Hematopoietic multipotent progenitor cell treated with erythropoietin and hydrocortisone succinate and interleukin-3 and kit ligand, for 4 days (in vitro differentiated cells): ENCODE data around the gene RAPGEF1.
A peak's percentile ranks its signal among the peaks of the same experiment; 100 is the strongest.
"Not testable (repeated sequence)": the region's sequence is repeated elsewhere in the genome, so short reads cannot be mapped to it uniquely, and the experiment has no call there.

Source experiments
- DNase-seq: peaks from one replicate; pipeline ENCODE4 v3.0.0-alpha.2; 2015

Gene RAPGEF1

DNA sequence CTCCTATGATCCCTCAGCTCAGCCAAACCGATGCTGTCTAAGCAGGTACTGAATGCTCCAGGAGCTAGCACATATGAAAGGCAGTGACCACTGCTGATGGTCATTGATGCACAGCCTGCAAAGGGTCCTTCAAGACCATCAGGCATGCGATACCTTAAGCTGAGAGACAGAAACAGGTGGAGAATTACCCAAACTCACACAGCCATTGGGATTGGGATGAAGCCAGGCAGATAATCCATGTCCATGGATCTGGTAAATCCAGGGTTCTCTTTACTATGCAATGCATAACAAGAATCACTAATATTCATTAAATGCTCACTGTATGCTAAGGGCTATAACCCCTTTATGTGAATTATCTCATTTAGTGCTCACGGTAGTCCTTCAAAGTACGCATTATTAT is 36.2 kb downstream of the RAPGEF1 start:
- DNase-seq = no peak

DNA sequence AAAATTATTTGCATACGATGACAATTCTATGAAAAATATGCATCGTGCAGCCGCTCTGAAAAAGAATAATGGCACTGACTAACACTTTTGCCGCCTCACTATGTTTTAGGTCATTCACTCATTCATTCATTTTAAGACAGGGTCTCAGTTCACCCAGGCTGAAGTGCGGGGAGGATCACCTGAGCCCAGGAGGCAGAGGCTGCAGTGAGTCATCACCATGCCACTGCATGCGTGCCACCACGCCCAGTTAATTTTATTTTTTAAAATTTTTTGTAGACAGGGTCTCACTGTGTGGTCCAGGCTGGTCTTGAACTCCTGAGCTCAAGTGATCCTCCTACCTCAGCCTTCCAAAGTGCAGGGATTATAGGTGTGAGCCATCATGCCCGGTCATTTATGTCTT is 37.0 kb downstream of the RAPGEF1 start:
- DNase-seq = no peak

DNA sequence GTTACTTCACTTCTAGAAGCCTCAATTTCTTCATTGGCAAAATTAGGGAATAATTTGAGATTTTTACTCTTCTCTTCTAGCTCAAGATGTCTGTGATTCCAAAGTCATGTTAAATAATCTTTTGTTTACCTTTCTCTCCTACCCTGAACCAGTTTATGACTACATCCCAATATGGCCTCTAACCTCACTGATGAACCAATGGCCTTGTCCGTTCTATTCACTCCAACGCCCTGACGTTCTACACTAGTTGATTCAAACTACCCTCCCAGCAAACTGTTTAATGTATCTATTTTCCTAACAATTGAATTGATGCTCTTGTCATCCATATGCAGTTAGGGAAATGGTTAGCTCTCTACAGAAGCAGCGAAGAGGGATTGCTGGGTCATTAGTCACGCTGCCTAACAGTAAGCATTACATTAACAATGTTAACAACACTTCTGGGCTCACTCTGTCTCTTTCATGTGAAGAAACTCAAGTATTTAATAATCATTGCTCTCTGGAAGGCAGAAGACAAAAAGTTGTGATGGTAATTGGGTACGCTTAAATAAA is 38.0 kb downstream of the RAPGEF1 start:
- DNase-seq = no peak

DNA sequence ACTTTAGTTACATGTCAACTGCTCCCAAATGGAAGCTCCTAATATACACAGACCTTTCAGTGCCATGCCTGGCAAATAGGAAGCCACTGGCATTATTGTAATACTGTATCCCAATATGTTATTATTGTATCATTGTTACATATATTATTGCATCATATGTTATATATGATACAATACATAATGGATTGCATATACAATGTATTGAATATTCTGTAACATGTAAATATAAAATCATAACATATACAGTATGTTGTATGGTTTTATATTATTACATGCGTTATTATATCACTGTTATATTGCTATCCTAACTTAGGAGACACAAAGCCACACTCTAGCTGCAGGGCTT is 38.5 kb downstream of the RAPGEF1 start:
- no peak for DNase-seq

DNA sequence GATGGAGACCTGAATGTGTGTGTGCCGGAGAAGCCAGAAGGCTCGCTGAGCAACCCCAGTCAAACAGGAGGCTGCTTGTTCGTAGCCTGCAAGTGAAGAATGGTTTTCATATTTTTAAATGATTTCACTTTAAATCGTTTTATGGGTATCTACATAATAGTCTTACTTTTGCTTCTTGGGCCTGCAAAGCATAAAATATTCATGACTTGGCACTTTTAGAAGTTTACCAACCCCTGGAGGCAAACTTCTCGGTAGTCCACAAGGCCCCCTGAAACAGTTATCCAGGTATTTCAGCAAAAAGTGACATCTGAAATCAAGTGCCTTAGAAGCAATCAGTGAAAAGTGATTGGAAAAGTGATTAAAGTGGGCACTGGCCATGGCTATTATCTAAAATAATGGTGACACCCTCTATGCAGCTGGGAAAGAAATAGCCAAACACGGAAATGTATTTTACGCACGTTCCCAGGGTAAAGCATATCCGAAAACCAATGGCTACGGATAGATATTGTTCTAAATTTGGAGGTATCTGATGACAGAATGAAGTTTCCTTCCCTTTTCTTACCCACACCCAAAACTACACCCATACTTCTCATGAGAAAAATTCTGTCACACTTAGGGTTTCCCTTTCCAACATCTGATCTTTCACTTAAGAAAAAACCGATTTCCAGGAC is 39.0 kb downstream of the RAPGEF1 start:
- DNase-seq = peak; percentile 32

DNA sequence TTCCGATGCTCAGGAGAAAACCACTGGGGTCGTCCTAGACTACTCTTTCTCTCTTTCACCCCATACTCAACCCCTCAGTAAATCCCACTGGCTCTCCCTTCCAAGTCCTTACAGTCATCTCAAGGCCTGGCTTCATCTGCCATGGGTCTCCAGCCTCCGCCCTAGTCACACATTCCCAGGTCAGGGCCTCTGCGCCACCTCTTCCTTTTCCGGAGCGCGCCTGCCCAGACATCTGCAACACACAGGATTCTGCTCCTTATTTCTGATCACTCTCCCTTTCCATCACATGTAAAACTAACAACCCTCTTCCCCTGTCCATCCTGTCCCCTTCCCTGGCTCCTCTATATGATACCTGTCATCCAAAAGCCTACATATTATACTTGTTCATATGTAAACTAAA is 39.8 kb downstream of the RAPGEF1 start:
- DNase-seq = no peak

DNA sequence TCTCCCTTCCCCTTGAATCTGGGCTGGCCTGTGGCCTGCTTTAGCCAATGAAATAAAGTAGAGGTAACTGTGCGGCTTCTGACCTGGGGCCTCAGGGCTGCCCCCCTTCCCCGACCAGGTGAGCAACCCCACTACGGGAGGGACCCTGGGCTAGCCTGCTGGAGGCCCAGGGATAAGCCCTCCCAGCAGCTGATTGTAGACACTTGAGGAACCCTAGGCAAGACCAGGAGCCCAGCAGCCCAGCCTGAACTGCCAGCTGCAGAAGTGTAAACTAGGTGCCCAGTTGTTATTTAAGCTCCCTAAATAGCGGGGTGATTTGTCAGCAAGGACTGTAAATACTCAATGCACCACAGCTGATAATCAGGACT is 41.3 kb downstream of the RAPGEF1 start:
- DNase-seq = no peak

DNA sequence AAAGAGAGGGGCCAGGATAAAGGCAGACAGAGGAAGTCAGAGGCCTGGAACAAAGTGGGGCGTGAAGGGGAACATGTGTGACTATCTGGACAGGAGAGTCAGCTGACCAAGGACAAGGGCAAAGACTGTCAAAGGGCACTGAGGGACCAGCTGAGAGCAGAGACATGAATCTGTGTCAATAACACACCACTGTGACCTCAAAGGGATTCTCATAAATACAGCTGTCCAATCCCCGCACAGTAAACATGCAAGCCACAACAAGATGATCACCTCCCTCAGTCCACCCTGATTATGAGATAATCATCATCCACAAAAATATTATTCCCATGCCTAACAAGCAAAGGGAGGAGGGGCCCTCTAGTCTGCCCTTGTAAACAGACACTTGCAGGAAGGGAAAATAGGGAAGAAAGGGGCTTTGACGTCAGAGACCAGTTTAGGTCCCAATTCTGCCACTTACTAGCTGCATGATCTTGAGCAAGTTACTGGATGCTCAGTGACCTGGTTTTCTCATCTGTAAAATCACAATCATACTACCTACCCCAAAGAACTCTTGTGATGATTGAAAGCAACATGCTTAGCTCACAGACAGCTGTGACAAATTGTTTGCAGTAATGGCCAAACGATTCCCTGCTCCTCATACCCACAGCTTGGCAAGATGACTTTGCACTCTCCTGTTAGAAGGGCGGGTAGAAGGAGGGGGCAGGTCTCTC is 41.8 kb downstream of the RAPGEF1 start:
- DNase-seq = peak; percentile 68

DNA sequence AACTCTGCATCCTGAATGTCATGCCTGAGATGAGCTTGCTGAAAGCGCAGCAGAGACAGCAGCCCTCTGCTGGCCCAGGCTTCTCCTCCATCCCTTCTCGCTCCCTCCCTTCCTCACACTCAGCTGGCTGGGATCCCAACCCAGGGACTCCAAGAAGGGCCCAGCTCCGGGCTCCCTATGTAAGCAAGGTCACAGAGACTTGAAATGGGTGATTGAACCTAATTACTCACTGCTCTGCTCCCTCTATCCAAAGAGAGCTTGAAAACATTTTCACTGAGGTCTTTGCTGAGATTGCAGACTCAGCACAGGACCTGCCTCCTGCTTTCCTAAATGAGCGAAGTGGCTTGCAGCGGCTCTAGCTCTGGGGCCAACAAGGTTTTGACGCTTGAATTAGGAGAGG is 42.8 kb downstream of the RAPGEF1 start:
- no peak for DNase-seq

DNA sequence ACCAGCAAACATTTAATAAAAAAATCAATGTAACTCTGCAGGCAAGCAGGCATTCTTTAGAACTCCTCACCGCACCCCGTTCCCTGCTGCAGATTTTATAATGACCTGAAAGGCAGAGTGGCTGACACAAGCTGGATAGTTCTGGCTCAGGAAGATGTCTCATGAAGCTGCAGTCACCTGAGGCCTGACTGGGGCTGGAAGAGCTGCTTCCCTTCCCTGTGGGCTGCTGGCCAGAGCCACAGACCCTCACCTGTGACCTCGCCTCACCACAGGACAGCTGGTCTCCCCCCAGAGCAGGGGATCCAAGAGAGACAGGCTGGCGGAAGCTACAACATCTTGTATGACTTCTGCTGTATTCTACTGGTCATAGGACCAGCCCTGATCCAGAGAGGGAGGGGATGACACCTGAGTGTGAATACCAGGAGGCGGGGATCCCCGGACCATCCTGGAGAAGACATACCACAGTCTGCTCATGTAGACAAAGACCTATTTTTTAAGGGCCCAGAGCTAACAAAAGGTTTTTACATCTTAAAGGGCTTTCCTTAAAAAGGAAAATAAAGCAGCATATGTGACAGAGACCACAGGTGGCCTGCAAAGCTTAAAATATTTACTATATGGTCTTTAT is 43.9 kb downstream of the RAPGEF1 start:
- DNase-seq = no peak

DNA sequence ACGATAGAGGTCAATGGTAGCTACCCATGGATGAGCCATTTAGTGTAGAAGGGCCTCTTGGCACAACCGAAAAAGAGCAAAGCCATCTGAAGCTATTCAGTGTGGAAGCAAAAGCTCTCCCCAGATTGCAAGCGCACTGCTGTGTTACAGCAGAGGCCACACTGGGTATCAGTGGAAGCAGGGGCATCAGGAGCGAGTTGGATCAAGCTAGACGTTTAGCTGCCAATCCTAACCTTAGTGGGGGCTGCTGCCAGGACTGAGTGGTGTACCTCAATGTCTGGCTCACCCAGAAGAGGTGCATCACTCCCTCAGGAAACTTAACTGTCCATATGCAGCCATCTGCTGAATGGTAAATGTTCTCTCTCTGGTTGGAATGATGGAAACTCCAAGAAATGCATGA is 44.5 kb downstream of the RAPGEF1 start:
- no peak for DNase-seq

DNA sequence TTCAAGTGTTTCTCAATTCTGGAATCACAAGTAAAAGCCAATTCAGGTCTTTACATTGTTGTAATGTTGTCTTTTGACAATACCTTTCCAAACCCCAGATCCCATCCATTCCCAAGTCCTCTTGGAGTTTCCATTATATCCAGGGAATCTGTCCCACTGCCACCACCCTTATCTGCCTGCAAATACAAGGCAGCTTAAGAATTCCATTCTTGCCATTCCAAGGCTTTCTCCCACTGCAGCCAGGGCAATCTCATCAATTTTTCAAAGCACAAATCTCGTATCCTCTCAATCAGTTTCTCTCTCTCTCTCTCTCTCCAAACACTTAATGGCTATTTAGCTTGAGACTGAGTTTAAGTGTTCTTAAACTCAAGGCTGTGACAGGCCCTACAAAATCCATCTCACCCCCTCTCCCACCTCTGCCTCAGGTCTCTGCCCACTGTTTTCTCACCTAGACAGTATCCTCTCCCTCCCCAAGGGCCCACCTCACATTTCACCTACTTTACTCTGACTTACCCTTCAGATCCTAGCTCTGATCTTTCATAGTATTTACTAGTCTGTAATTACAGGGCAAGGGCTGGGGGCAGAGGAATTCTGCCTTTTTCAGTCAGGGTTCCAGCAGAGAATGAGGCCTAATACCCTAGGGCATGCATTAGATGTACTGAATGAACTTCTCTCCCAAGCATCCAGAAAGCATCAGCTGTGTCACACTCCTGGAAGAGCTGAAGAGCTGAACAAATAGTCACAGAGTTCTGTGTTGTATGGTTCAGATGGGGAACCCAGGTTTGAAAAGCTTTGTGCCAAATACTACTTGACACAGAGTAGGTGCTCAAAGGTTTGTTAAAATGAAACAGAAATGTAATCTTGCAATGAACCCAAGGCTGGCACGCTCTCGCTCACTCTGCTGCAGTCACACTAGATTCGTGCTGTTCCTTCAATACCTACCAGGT is 46.0 kb downstream of the RAPGEF1 start:
- DNase-seq = no peak

DNA sequence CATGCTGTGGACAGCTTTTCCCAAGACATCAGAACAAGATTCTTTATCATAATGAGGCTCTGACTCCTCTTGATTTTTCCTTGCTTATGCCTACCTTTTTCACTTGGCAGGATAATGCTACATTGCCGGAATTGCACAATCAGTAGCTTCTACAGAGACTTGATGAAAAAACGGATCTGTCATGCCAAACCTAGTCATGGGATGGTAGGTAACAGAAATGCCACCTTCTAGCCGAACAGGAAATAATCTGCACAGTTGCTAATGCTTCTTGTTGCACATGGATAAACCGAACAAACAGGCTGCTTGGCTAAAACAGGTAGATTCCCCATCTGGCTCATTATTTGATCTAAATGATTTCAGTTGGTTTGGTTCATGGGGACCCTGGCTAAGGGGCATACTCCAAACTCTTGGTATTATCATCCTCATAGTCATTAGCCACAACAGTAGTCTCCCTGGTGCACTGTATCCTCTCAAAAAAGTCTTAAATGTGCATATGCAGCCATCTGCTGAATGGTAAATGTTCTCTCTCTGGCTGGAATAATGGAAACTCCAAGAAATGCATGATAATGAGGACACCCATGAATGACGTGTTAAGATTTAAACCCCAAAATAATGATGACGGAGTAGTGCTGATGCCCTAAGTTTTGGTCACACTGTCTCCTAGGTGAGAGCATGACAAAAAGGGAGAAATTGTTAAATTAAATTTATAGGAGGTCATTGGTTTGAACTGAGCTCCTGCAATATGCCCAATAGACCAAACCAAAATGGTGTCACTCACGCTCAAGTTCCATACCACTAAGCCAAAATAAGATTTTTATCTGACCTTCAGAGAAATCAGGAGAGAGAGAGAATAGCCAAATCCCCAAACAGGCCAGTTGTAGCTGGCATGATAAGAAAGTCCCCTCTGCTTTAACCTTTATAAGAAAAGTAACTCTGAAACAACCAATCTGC is 47.0 kb downstream of the RAPGEF1 start:
- DNase-seq = no peak

DNA sequence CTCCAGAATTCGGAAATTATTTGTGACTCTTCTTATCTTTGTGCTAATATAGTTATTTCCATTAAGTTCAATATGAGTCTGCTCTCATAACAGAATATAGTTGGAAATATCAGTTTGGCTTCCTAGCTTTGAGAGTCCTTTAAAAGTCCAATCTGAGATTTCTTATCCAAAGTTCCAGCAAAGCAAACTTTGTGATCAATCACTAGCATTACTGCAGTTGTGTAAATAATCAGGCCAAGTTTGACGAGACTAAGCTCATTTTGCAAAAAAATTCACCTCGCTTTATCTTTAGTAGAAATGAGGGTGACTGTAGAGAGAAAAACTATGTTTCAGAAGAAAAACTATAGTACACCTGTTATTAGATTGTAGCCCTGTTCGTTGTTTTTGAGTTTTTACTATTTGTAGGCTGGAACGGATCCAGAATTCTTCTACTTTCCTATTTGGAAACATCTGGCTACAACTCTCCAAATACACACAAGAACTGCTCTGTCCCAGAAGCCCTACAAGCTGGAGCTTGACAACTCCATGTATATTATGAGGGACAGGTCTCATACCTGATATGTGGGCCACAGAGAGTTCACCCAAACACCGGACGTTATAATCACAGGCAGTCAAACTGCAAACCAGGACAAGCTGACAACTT is 47.8 kb downstream of the RAPGEF1 start:
- DNase-seq = no peak

DNA sequence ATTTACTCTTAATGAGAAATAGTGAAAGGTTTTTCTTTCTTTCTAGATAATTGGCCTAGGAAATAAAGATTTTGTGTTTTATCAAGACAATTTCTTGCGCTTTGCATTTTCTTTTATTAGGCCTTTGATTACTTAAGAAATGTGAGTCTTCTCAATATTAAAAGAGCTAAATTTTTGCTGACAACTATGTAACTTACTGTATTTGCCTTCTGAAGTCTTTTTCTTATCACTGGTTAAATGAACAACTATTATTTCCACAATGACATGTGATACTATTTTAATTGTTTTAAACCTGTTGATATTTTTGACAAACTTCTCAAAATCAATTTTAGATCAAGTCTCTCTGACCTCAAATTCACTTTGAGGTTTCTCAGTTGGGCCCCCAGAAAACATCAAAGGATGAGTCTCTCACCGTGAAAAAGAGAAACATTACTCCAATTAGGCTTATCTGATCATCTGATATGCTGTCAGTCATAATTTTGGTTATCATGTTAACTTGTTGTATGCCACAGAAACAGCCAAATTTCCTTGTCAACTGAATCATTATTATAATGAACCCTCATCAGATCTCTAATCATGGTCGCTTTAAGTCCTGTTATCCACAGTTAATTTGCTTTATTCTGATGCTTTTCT is 48.8 kb downstream of the RAPGEF1 start:
- peak; percentile 27 for DNase-seq

DNA sequence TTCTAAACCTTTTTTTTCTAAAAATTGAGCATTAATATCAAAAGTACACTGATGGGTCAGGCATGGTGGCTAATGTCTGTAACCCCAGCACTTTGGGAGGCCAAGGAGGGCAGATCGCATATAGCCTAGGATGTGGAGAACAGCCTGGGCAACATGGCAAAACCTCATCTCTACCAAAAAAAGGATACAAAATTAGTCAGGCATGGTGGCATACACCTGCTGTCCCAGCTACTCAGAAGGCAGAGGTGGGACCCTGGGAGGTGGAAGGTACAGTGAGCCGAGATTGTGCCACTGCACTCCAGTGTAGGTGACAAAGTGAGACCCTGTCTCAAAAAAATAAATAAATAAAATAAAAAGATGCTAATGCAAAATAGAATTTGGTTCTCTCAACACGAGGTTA is 49.4 kb downstream of the RAPGEF1 start:
- no peak for DNase-seq

DNA sequence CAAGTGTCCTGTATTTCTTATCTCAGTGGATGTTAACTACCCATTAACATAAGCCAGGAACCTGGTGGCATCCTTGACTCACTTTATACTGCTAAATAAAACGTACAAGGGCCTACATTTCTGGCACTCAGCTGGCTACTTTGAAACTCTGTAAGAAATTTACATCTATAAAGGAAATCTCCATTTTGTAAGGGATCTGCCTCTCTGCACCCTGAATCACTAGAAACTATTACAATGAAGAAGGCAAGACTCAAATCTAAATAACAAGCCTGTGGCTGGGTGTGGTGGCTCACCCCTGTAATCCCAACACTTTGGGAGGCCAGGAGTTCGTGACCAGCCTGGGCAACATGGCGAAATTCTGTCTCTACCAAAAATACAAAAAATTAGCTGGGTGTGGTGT is 51.5 kb downstream of the RAPGEF1 start:
- no peak for DNase-seq

DNA sequence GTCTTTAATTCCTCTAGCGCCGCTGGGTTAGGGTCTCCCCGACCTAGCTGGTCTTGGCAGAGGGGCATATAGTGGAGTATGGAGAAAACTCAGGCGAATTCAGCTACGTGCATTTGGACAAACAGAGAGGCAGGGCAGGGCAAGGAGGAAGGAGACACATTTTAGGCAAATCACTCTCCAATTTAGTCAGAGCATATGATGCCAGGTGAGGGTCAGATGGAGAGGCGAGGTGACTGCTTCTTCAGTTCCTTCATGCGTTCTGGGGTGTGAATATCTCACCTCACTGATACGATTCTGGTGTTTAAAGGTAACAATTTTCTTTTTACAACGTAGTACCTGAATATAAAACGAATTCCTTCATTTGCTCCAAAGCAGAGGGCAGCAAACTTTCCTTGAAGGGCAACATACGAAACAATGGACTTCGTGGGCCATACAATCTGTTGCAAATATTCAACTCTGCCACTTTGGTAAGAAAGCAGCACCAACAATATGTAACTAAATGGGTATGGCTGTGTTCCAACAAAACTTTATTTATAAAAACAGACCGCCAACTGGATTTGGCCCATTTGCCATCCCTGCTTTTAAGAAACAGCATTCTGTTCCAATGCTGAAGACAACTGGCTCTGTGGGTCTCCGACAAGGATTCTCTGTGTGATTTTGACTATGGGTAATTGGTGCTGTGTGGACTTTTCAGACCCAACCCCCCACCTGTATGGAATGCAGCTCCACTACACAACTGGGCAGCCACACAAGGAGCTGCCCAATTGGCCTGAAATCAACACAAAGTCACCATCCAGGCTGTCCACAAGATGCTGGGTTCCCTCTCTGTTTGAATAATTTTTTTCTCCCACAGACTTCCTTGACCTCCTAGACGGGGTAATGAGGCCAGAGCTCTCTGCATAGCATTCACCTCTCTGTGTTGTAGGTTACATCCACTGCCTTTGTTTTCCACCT is 53.8 kb downstream of the RAPGEF1 start:
- no peak for DNase-seq

DNA sequence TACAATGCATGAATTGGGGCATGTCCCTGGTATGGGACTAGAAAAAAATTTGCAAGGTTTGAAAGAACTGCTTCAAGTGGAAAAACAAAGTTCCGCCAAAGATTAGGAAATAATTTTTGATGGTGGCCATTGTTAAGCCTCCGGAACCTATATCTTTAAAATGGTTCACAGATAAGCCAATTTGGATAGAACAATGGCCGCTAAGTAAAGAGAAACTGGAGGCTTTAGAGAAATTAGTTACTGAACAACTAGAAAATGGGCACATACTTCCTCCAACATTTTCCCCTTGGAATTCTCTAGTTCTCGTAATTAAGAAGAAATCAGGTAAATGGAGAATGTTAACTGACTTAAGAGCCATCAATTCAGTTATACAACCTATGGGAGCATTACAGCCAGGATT is 56.8 kb downstream of the RAPGEF1 start:
- DNase-seq = not testable (repeated sequence)

DNA sequence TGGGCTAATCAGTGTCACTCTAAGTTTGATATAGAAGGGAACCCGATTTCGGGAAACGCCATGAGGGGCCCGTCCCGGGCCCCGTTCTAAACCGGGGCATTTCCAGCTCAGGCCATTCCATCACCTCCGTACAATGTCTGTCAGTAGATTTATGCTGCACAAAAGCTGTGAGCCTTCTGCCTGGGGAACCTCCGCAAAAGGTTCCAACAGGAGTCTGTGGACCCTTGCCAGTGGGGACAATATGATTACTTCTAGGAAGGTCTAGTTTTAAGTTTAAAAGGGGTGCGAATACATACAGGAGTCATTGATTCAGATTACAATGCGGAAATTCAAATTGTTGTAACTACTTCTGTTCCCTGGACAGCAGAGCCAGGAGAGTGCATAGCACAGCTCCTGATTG is 57.6 kb downstream of the RAPGEF1 start:
- no peak for DNase-seq
